ENCODE measurements around the gene TCERG1L. TPM values are rescaled to one million over a fixed set of nuclear protein-coding genes. Genes with fewer than 3 reads are reported as not detected.

The TCERG1L gene
- total RNA-seq, 2 experiments from 2014 or later, result not detected

- ChIA-PET POLR2A (no interaction called here), CTCF (no interaction called here)
- TF ChIP-seq CTCF (IDR thresholded peaks at IDR 0.05), result no peak
- Mint-ChIP-seq H3K4me1 (ENCODE audit: low read depth) (no peaks in the 10 kb centered on the region), H3K9me3 (no peaks in the 10 kb centered on the region), H3K36me3 (ENCODE audit: low read depth) (no peaks in the 10 kb centered on the region), H3K4me3 (no peak overlapping the region), H3K27ac (no peak overlapping the region), H3K27me3 (no peaks in the 10 kb centered on the region)
- no peak for ATAC-seq
- intact Hi-C loops (cut with micrococcal nuclease), result no loop called here
- DNase-seq, result no peak
These were observed 135.6 kb downstream of the TCERG1L start for GRCh38 chr10:131175891-131176290.

- ChIA-PET CTCF (no interaction called here), POLR2A (no interaction called here)
- H3K9me3 Mint-ChIP-seq, result no peaks in the 10 kb centered on the region
- H3K27ac Mint-ChIP-seq, result no peak overlapping the region
- H3K4me3 Mint-ChIP-seq, result no peak overlapping the region
- intact Hi-C loops (cut with micrococcal nuclease), result no loop called here
- no peak for ATAC-seq
- H3K4me1 Mint-ChIP-seq (ENCODE audit: low read depth), result no peaks in the 10 kb centered on the region
- DNase-seq, result no peak
- no peaks in the 10 kb centered on the region for H3K36me3 Mint-ChIP-seq (ENCODE audit: low read depth)
- no peak for TF ChIP-seq CTCF (IDR thresholded peaks at IDR 0.05)
- no peaks in the 10 kb centered on the region for H3K27me3 Mint-ChIP-seq
These were observed 136.6 kb downstream of the TCERG1L start for GRCh38 chr10:131174651-131175540.

- Mint-ChIP-seq H3K27ac (no peak overlapping the region), H3K36me3 (ENCODE audit: low read depth) (no peaks in the 10 kb centered on the region), H3K4me1 (ENCODE audit: low read depth) (no peaks in the 10 kb centered on the region), H3K9me3 (no peaks in the 10 kb centered on the region), H3K4me3 (no peak overlapping the region), H3K27me3 (no peaks in the 10 kb centered on the region)
- ChIA-PET POLR2A (no interaction called here), CTCF (no interaction called here)
- no peak for ATAC-seq
- DNase-seq, result no peak
- intact Hi-C loops (cut with micrococcal nuclease), result no loop called here
- TF ChIP-seq CTCF (IDR thresholded peaks at IDR 0.05), result no peak
These were observed 137.3 kb downstream of the TCERG1L start for GRCh38 chr10:131174211-131174565.

- Mint-ChIP-seq H3K27me3 (no peaks in the 10 kb centered on the region), H3K4me3 (no peak overlapping the region), H3K4me1 (ENCODE audit: low read depth) (no peaks in the 10 kb centered on the region), H3K27ac (no peak overlapping the region), H3K9me3 (no peaks in the 10 kb centered on the region), H3K36me3 (ENCODE audit: low read depth) (no peaks in the 10 kb centered on the region)
- DNase-seq (no peak), ATAC-seq (no peak)
- POLR2A ChIA-PET, result no interaction called here
- intact Hi-C loops (cut with micrococcal nuclease), result no loop called here
- CTCF ChIA-PET, result no interaction called here
- no peak for TF ChIP-seq CTCF (IDR thresholded peaks at IDR 0.05)
These were observed 137.9 kb downstream of the TCERG1L start for GRCh38 chr10:131173484-131174210.

- Mint-ChIP-seq H3K27ac (no peak overlapping the region), H3K36me3 (ENCODE audit: low read depth) (no peaks in the 10 kb centered on the region), H3K4me3 (no peak overlapping the region), H3K4me1 (ENCODE audit: low read depth) (no peaks in the 10 kb centered on the region), H3K27me3 (no peaks in the 10 kb centered on the region), H3K9me3 (no peaks in the 10 kb centered on the region)
- TF ChIP-seq CTCF (IDR thresholded peaks at IDR 0.05), result no peak
- CTCF ChIA-PET, result no interaction called here
- POLR2A ChIA-PET, result no interaction called here
- ATAC-seq (no peak), DNase-seq (no peak)
- intact Hi-C loops (cut with micrococcal nuclease), result no loop called here
These were observed 139.1 kb downstream of the TCERG1L start for GRCh38 chr10:131172433-131172832.
